ENCODE results near the gene ANKRD36B.
"Not testable (repeated sequence)": the region's sequence is repeated elsewhere in the genome, so short reads cannot be mapped to it uniquely, and the experiment has no call there.

Gene ANKRD36B

DNA sequence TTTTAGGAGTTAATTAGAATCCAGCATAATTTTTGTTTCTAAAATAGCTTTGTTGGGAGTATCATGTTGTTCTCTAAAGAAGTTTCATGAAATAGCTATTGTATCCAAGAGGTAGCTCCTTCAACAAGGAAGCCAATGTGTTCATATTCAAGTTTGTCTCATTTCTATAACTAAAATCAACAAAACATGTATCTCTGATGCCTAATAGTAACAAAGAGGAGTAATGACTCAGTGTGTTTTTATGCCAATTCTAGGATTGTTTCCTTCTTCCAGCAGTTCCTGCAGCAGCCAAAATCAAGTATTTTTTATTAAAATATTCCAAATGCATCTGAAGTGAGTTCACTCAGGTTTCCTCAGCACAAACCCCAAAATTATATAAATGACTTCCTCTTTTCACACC is 41.1 kb downstream of the ANKRD36B start:
- not testable (repeated sequence) for DNase-seq

DNA sequence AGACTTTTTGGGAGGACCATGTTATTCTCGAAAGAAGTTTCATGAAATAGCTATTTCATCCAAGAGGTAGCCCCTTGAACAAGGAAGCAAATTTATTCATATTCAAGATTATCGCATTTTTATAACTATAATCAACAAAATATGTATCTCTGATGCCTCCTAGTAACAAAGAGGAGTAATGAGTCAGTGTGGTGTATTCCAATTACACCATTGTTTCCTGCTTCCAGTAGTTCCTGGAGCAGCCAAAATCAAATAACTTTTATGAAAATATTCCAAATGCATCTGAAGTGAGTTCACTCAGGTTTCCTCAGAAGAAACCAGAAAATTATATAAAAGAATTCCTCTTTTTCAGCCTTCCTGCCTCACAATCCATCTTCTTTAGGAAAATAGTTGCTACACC is 43.0 kb downstream of the ANKRD36B start:
- DNase-seq: no peak

DNA sequence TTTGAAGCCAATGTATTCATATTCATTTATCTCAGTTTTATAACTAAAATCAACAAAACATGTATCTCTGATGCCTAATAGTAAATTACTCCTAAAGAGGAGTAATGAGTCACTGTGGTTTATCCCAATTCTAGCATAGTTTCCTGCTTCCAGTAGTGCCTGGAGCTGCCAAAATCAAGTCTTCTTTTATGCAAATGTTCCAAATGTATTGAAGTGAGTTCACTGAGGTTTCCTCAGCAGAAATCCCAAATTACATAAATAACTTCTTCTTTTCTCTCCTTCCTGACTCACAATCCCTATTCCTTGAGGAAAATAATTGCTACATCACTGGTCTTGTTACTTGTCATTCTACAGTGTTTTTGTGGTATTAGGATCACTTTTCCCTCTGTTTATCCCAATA is 44.8 kb downstream of the ANKRD36B start:
- DNase-seq: not testable (repeated sequence)

DNA sequence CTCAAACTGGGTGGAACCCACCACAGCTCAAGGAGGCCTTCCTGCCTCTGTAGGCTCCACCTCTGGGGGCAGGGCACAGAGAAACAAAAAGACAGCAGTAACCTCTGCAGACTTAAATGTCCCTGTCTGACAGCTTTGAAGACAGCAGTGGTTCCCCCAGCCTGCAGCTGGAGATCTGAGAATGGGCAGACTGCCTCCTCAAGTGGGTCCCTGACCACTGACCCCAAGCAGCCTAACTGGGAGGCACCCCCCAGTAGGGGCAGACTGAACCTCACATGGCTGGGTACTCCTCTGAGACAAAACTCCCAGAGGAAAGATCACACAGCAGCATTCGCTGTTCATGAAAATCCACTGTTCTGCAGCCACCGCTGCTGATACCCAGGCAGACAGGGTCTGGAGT is 63.8 kb downstream of the ANKRD36B start:
- DNase-seq: not testable (repeated sequence)

DNA sequence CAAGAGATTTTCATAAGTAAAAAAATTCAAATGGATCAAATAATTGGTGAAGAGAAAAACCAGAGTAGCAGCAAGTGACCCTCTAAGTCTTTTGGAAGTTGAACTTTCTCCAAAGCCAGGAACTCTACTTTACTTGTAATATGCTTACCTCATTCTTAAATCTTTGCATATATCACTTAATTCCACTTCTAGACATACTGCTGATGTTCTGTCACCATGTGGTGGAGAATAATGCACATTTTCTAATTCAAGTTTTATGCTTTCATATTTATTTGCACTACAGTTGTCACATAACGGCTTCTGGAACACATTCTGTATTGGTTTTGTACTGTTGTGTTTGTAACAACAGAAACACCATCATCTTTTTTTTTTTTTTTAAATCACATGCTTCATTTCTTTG is 65.9 kb downstream of the ANKRD36B start:
- DNase-seq: not testable (repeated sequence)

DNA sequence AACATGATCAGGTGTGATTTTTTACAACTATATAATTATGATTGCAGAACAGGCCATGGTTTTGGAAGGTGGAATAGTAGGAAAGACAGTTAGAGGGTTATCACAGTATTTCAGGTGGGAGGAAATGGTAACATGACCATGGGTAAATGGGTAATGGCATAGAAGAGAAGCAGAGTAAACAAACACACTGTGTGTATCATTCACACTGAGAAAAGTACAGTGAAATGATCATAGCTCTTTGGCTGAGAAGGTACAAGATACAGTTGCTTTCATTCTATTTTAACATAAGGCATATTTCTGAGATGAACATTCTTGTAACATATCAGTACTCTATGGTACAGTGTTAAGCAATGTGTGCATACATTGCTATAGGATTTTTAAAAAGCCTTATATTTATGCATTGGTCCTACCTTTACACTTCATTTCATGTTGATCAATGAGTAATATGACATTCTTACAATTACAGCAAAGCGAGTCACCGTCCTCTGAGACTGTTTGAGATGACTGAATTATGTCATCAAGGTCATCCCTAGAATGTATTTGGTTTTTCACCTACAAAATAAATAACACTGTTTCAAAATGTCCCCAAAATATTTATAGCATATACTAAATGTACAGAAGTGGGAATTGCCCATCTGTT is 66.6 kb downstream of the ANKRD36B start:
- not testable (repeated sequence) for DNase-seq

DNA sequence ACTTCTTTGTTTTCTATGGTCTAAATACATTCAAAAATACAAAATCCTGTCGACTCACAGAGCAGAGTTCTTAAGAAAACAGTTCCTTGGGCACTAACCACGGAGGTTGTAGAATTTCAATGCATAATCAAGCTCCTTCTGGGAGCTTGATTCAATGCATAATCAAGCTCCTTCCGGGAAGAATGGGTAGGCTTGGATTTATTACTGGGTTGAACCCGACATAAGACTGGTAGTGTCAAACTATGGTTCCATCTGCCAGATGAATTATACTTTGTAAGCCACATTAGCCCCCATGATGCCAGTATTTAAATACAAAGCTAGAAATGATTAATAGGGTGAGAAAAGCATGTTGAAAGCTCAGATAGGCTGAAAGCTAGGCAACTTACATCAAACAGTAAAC is 94.0 kb downstream of the ANKRD36B start:
- not testable (repeated sequence) for DNase-seq

DNA sequence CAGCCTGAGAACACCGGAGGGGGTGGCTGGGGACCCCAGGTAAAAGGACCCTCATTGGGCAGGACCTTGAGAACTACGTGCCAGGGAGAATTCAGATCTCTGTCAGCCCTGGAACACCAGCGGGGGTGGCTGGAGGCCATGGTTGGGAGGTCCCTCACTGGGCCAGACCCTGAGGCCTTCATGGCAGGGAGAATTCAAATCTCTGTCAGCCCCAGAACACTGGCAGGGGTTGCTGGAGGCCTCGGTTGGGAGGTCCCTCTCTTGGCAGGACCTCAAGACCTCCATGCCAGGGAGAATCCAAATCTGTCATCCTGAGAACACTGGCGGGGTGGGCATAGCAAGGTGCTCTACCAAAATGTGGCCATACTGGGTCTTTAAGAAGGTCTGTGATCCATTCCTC is 99.5 kb downstream of the ANKRD36B start:
- DNase-seq: not testable (repeated sequence)
